GM12872 (cell line): ENCODE measurements around the gene HK2.

Experiments used
- TF ChIP-seq, protein P1 (sequence below): IDR thresholded peaks from 3 replicates; pipeline ENCODE4 v1.5.1; 2011; ENCODE audit warnings: low read depth, mild to moderate bottlenecking, low read length, moderate library complexity; ENCODE audit not compliant: insufficient read depth

HK2 gene

DNA sequence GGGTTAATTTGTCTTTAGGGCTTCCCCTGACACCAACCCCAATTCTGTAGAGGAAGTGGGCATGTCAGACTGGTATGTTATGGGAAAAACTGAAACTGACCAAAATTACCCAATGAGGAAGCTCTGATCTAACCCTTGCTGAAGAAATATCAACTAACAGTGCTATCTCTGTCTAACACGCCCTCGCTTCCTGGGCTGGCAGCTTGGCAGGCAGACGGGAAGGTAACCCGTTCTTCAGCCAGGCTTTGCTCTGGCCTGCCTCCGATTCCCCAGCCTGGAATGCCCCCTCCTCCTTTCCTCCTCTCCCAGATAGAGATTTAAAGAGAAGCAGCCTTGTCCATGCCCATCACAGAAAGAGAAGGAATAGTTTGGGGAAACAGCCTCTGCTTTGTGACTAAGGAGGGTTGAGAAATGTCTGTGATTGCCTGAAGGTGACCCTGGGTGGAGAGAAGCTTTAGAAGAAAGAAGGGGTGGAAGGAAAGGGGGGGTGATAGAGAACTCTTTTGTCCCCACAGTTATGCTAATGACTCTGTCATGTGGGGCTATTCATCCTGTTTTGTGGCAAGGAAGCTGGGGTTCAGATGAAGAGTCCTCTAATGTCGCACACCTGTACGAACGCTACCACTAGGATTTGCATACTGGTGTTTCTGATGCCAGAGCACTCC, 15.4 kb downstream of the HK2 start:
- TF ChIP-seq, protein P1, sequence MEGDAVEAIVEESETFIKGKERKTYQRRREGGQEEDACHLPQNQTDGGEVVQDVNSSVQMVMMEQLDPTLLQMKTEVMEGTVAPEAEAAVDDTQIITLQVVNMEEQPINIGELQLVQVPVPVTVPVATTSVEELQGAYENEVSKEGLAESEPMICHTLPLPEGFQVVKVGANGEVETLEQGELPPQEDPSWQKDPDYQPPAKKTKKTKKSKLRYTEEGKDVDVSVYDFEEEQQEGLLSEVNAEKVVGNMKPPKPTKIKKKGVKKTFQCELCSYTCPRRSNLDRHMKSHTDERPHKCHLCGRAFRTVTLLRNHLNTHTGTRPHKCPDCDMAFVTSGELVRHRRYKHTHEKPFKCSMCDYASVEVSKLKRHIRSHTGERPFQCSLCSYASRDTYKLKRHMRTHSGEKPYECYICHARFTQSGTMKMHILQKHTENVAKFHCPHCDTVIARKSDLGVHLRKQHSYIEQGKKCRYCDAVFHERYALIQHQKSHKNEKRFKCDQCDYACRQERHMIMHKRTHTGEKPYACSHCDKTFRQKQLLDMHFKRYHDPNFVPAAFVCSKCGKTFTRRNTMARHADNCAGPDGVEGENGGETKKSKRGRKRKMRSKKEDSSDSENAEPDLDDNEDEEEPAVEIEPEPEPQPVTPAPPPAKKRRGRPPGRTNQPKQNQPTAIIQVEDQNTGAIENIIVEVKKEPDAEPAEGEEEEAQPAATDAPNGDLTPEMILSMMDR = no peak

DNA sequence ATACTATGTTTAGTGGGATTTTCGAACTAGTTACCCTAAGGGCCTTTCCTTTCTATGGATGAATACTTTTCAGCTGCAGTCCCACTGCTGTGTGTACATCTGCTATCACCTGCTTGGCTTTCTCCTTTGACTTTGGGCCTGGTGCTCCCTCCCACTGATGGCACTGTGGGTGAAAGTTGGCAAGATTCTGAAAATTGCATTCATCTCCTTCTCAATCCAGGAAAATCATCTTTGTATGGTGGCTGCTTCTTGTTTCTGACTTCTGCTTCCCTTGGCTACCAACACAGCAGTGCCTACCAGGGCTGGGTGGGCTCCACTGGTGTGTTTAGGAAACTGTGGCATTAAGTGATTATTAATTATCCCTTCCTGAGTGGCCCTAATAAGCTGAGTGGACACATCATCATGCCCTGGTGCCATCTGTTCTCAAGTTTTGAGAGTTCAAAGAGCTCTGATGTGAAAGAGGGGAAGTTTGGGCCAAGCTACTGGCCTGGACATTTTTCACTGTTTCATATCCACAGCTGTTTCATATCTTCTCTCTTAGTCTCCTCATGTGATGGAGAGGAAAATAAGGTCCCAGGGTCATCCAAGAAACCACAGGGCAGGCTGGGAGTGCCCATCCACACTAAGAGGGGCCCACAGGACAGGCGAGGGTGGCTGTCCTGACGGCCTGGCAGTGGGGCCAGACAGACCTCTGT, 16.7 kb downstream of the HK2 start:
- TF ChIP-seq, protein P1 = no peak

DNA sequence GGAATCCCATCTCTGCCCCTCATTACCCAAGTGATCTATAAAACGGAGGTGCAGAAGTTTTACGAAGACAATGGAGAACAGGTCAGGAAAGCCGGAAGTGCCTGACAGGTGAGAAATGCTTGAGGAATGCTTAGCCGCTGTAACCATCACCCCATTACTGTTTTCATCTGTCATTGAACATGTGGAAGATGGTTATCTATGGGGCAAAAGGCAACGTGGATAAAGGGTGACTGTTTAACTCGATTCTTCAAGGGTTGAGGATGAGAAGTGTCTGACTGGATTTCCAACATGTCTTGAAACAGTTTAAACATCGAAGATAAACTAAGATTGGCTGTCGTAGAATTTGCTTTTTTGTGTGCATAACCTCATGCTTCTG, 17.3 kb downstream of the HK2 start:
- TF ChIP-seq, protein P1 = no peak

GRCh38 chr2:74854401-74854800, 20.5 kb downstream of the HK2 start:
- TF ChIP-seq, protein P1 = no peak

GRCh38 chr2:74856004-74856578, 22.2 kb downstream of the HK2 start:
- TF ChIP-seq, protein P1 = no peak

GRCh38 chr2:74856599-74856998, 22.7 kb downstream of the HK2 start:
- TF ChIP-seq, protein P1 = no peak

GRCh38 chr2:74857215-74857614, 23.3 kb downstream of the HK2 start:
- TF ChIP-seq, protein P1 = no peak
